Measurements from ENCODE around the gene TMEM106C. TPM values are rescaled to one million over a fixed set of nuclear protein-coding genes. Genes with fewer than 3 reads are reported as not detected.
A peak's percentile ranks its signal among the peaks of the same experiment; 100 is the strongest.

TMEM106C gene
- total and polyA plus RNA-seq, 9 of the 15 experiments (the other 6 are each of a cell fraction or from before 2014, with no cell fraction given), result 37.6 to 183 (median 57.2) TPM

DNA sequence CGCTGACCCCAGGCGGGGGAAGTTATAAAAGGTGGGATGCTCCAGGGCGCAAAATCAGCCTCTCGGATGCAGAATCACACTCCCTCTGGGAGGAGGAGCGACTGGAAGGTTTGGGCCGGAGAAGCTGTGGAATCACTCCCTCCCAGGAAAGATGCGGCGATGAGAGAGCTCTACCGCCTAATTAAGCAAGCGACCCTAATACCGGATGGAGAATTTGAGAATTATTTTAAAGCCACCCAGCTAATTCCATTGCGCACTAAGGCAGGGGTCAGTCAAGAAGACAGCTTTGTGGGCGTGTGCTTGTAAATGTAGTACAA is 39.0 kb downstream of the TMEM106C start:
- H3K4me2 ChIP-seq (ENCODE audit: insufficient read depth, low read length), result no peak overlapping the region
- no peaks in the 10 kb centered on the region for H3K36me3 ChIP-seq (ENCODE audit: control insufficient read depth, insufficient read depth, low read length)
- 12% methylated on average over 11 of the region's 13 CpGs for WGBS (ENCODE audit: insufficient coverage, low coverage, missing lambda C conversion rate)
- H3K4me3 ChIP-seq, result no peak overlapping the region
- peaks cover 59 to 75% of the 10 kb centered on the region in 2 experiments for H3K27me3 ChIP-seq (ENCODE audit: control insufficient read depth in 2 of 2, insufficient read depth in 2 of 2, low read length in 2 of 2)
- TF ChIP-seq SAFB2 (IDR thresholded peaks at IDR 0.05; ENCODE audit: borderline replicate concordance, low read depth, low read length, severe bottlenecking) (no peak), ZNF311 (CRISPR knock-in tag; IDR thresholded peaks at IDR 0.05) (no peak), ZBTB8A (IDR thresholded peaks at IDR 0.05; ENCODE audit: partially characterized antibody) (no peak), BRD4 (IDR thresholded peaks at IDR 0.05) (no peak), EZH2 (IDR thresholded peaks at IDR 0.05; ENCODE audit: borderline replicate concordance, low read depth, low read length) (peak; percentile 85; the same call in 1 of the 2 replicates)
- FAIRE-seq, result no peak
- H3K9me3 ChIP-seq (replicated peaks; ENCODE audit: control insufficient read depth, insufficient read depth, low read depth, low read length), result no peaks in the 10 kb centered on the region
- H3K9ac ChIP-seq (ENCODE audit: insufficient read depth in 1 of 2, low read depth in 2 of 2, low read length in 2 of 2), result no peak overlapping the region
- H2AFZ ChIP-seq (ENCODE audit: low read depth, low read length), result no peak overlapping the region
- ChIA-PET CTCF (ENCODE audit: low intra/inter-chr PET ratio) (no interaction called here), POLR2A (interaction anchor here (1.2 kb wide), 1 partner anchor 49 kb away, joined by 3 read pairs; no protein-coding TSS in a partner anchor)
- 0 out of 2 replicates have a peak, but pooled peaks cover 3% of the 10 kb centered on the region for H4K20me1 ChIP-seq (replicated peaks; ENCODE audit: control insufficient read depth, insufficient read depth, low read length)
- DNase-seq (ENCODE audit: extremely low read depth in 1 of 4, low spot score in 3 of 4), result no peak
- peaks cover 0 to 28% of the 10 kb centered on the region in 2 experiments; a peak in 2 of 5 replicates for H3K4me1 ChIP-seq (replicated peaks in 1 of 2; ENCODE audit: control insufficient read depth in 2 of 2, insufficient read depth in 2 of 2, low read length in 2 of 2)
- no peaks in the 10 kb centered on the region for H3K79me2 ChIP-seq (ENCODE audit: control insufficient read depth, insufficient read depth, low read length)
- no peak overlapping the region for H3K27ac ChIP-seq (ENCODE audit: extremely low read depth, low read depth, low read length)
- ATAC-seq, result no peak
- intact Hi-C loops (cut with micrococcal nuclease), result no loop called here
- no TSS peak for BruUV-seq (replicated peaks)
- in situ Hi-C loops (cut with MboI), result no loop called here
- no peaks in the 10 kb centered on the region for H3K9me1 ChIP-seq (ENCODE audit: control insufficient read depth, insufficient read depth, low read length)

- peaks cover 57 to 71% of the 10 kb centered on the region in 2 experiments for H3K27me3 ChIP-seq (ENCODE audit: control insufficient read depth in 2 of 2, insufficient read depth in 2 of 2, low read length in 2 of 2)
- in situ Hi-C loops (cut with MboI), result no loop called here
- H3K9ac ChIP-seq (ENCODE audit: insufficient read depth in 1 of 2, low read depth in 2 of 2, low read length in 2 of 2), result no peak overlapping the region
- H3K4me1 ChIP-seq (replicated peaks in 1 of 2; ENCODE audit: control insufficient read depth in 2 of 2, insufficient read depth in 2 of 2, low read length in 2 of 2), result peaks cover 0 to 28% of the 10 kb centered on the region in 2 experiments; a peak in 2 of 5 replicates
- 0 out of 2 replicates have a peak, but pooled peaks cover 3% of the 10 kb centered on the region for H4K20me1 ChIP-seq (replicated peaks; ENCODE audit: control insufficient read depth, insufficient read depth, low read length)
- WGBS (ENCODE audit: insufficient coverage, low coverage, missing lambda C conversion rate), result 16% methylated on average over 26 of the region's 26 CpGs
- DNase-seq (ENCODE audit: extremely low read depth in 1 of 4, low spot score in 3 of 4) (no peak), ATAC-seq (no peak), FAIRE-seq (no peak)
- ChIA-PET CTCF (ENCODE audit: low intra/inter-chr PET ratio) (no interaction called here), POLR2A (interaction anchor here (1.2 kb wide), 1 partner anchor 49 kb away, joined by 3 read pairs; no protein-coding TSS in a partner anchor)
- intact Hi-C loops (cut with micrococcal nuclease), result no loop called here
- no peak for TF ChIP-seq ZNF217 (CRISPR knock-in tag; IDR thresholded peaks at IDR 0.05)
- TF ChIP-seq NRF1 (conservative IDR thresholded peaks at IDR 0.05 in 1 of 2, IDR thresholded peaks at IDR 0.05 in 1 of 2), result peak; percentile 29 to 33; a peak in 2 of 4 replicates
- no peak overlapping the region for H2AFZ ChIP-seq (ENCODE audit: low read depth, low read length)
- no peak overlapping the region for H3K4me3 ChIP-seq
- H3K79me2 ChIP-seq (ENCODE audit: control insufficient read depth, insufficient read depth, low read length), result no peaks in the 10 kb centered on the region
- no peak overlapping the region for H3K27ac ChIP-seq (ENCODE audit: extremely low read depth, low read depth, low read length)
- H3K4me2 ChIP-seq (ENCODE audit: insufficient read depth, low read length), result no peak overlapping the region
- no peaks in the 10 kb centered on the region for H3K36me3 ChIP-seq (ENCODE audit: control insufficient read depth, insufficient read depth, low read length)
- H3K9me3 ChIP-seq (replicated peaks; ENCODE audit: control insufficient read depth, insufficient read depth, low read depth, low read length), result no peaks in the 10 kb centered on the region
- no TSS peak for BruUV-seq (replicated peaks)
- no peaks in the 10 kb centered on the region for H3K9me1 ChIP-seq (ENCODE audit: control insufficient read depth, insufficient read depth, low read length)
Measured at GRCh38 chr12:48002773-48003218, 39.4 kb downstream of the TMEM106C start.
